H1 (cell line): ENCODE data around the gene SKIC8. TPM values are rescaled to one million over a fixed set of nuclear protein-coding genes. Genes with fewer than 3 reads are reported as not detected.

ENCODE experiments used
- EP300 ChIP-seq, 2 experiments: IDR thresholded peaks; 1 replicate in 1 of 2; 2 replicates in 1 of 2; pipeline ENCODE4 v1.6.1; 2011 to 2012; ENCODE audit warnings: low read depth in 2 of 2, low read length in 2 of 2, mild to moderate bottlenecking in 2 of 2, borderline replicate concordance in 1 of 2, inconsistent platforms in 1 of 2, moderate library complexity in 1 of 2
- TCF12 ChIP-seq: IDR thresholded peaks from 2 replicates; pipeline ENCODE4 v1.6.1; 2011; ENCODE audit warnings: low read depth, mild to moderate bottlenecking, low read length
- polyA plus RNA-seq, 7 experiments: library from polyadenylated mRNA; depleted of rRNA in 3 of 7; stranded (reverse) in 5 of 7; unstranded in 2 of 7; fragments of >200 nt in 5 of 7; fragments of 200-250 nt in 2 of 7; gene quantifications; 1 replicate in 5 of 7; 2 replicates in 1 of 7; 4 replicates in 1 of 7; pipeline versions ENCODE4 v1.2.1 to v1.2.3, GENCODE V29; 2011 to 2013; ENCODE audit warnings: missing spikeins in 2 of 7, mixed read lengths in 2 of 7
- total RNA-seq: library from RNA; stranded (reverse); fragmentation: NEBNext Ultra II Directional; extraction: Animal tissue kit (Norgen Biotek cat#: 25700); gene quantifications from 2 replicates; pipeline ENCODE4 v1.2.1, GENCODE V29; 2021

Gene SKIC8
- total and polyA plus RNA-seq, 2 of the 8 experiments (the other 6 are each of a cell fraction or from before 2014, with no cell fraction given): 44.2 to 77.7 TPM

DNA sequence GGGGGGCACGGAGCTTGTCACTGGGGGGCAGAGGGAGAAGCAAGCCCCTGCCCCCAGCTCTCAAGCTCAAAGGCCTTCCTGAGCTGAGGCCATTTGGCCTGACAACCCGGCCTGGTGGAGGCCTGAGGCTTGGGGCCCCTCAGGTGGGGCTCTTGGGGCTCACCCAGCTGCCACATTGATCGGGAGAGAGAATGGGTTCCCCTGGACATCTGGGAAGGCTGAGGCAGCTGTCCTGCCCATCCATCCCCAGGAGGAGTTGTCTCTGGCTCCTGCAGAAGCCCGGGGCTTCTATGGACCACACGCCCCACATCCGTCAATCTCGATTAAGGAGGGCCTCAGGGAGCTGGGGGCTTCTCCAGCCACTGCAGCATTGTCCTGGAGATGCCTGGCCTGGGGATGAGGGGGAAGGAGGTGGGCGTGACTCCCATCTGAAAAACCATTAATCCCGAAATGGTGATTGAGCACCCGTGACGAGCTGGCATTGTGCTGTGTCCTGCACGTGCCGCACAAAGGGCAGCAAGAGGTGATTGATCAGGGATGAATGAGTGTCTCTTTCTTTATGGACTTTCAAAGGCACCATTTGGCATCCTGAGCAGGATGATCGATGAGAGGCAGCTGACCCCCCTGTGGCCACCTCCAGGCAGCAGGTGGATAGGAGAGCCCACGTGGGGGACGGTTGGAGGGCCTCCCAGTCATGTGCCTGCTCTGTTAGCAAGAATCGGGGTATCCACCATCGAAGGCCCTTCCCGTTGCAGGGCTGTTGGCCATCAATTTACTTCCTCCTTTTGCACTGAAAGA is 23.5 kb upstream of the SKIC8 start (continued):
- TF ChIP-seq TCF12: no peak
- no peak for TF ChIP-seq EP300 (IDR thresholded peaks at IDR 0.05; ENCODE audit: borderline replicate concordance in 1 of 2, low read depth in 2 of 2, low read length in 2 of 2)
